HL-60 (cell line): ENCODE data around the gene SORCS1.

ENCODE experiments used
- DNase-seq, 2 experiments: peaks; one replicate each; pipeline ENCODE4 v3.0.0-alpha.2; 2010 to 2020; ENCODE audit warnings: low read depth in 1 of 2, low spot score in 1 of 2
- H3K27ac ChIP-seq: fragments of 250-450 bp; sonication (Bioruptor Pico); replicated peaks from 2 replicates; pipeline ENCODE4 v1.5.1; 2020; ENCODE audit warnings: mild to moderate bottlenecking, moderate library complexity
- H3K27me3 ChIP-seq: fragments of 250-450 bp; sonication (Bioruptor Pico); 2 replicates; pipeline ENCODE4 v1.5.1; 2021; ENCODE audit warnings: mild to moderate bottlenecking, moderate library complexity; ENCODE audit not compliant: insufficient read depth, poor library complexity, severe bottlenecking
- H3K4me3 ChIP-seq: replicated peaks from 2 replicates; pipeline ENCODE4 v1.5.1; 2011; ENCODE audit warnings: mild to moderate bottlenecking, control low read depth, low read length; ENCODE audit not compliant: insufficient read depth
- GABPA ChIP-seq: IDR thresholded peaks from 2 replicates; pipeline ENCODE4 v1.6.1; 2012; ENCODE audit warnings: low read depth
- POLR2AphosphoS5 ChIP-seq: IDR thresholded peaks from 2 replicates; pipeline ENCODE4 v1.6.1; 2012; ENCODE audit warnings: low read depth
- SPI1 ChIP-seq: IDR thresholded peaks from 2 replicates; pipeline ENCODE4 v1.6.1; 2012; ENCODE audit warnings: low read depth, mild to moderate bottlenecking, borderline replicate concordance
- TF ChIP-seq, protein P1 (sequence below): IDR thresholded peaks from one replicate; pipeline ENCODE4 v1.5.1; 2011; ENCODE audit warnings: low read length, control low read depth, inconsistent platforms; ENCODE audit not compliant: insufficient read depth
- TF ChIP-seq, protein P2 (sequence below): IDR thresholded peaks from 2 replicates; pipeline ENCODE4 v1.6.1; 2012; ENCODE audit warnings: low read depth; ENCODE audit not compliant: insufficient replicate concordance

Gene SORCS1

DNA sequence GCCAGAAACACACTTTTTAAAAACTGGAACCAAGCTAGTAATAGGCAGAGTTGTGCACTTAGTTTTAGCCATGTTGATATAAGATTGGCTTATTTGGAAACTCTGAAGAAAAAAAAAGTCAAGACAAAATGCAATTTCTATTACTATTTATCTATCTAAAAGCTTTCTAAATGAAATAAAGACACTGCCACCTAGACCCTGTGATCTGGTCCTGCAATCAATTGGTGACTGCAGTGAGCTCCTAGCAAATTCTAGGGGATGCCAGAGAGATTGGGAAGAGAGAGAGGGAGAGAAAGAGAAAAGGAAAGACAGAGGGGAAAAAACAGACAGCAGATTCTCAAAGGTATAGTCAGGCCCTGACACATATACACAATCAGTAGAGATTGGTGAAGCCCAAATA is 25.3 kb downstream of the SORCS1 start:
- DNase-seq: no peak
- H3K27me3 ChIP-seq: no peaks in the 10 kb centered on the region
- no peak overlapping the region for H3K4me3 ChIP-seq
- TF ChIP-seq, protein P1, sequence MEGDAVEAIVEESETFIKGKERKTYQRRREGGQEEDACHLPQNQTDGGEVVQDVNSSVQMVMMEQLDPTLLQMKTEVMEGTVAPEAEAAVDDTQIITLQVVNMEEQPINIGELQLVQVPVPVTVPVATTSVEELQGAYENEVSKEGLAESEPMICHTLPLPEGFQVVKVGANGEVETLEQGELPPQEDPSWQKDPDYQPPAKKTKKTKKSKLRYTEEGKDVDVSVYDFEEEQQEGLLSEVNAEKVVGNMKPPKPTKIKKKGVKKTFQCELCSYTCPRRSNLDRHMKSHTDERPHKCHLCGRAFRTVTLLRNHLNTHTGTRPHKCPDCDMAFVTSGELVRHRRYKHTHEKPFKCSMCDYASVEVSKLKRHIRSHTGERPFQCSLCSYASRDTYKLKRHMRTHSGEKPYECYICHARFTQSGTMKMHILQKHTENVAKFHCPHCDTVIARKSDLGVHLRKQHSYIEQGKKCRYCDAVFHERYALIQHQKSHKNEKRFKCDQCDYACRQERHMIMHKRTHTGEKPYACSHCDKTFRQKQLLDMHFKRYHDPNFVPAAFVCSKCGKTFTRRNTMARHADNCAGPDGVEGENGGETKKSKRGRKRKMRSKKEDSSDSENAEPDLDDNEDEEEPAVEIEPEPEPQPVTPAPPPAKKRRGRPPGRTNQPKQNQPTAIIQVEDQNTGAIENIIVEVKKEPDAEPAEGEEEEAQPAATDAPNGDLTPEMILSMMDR: no peak
- TF ChIP-seq GABPA: no peak
- no peak for TF ChIP-seq POLR2AphosphoS5
- no peak for TF ChIP-seq SPI1
- TF ChIP-seq, protein P2, sequence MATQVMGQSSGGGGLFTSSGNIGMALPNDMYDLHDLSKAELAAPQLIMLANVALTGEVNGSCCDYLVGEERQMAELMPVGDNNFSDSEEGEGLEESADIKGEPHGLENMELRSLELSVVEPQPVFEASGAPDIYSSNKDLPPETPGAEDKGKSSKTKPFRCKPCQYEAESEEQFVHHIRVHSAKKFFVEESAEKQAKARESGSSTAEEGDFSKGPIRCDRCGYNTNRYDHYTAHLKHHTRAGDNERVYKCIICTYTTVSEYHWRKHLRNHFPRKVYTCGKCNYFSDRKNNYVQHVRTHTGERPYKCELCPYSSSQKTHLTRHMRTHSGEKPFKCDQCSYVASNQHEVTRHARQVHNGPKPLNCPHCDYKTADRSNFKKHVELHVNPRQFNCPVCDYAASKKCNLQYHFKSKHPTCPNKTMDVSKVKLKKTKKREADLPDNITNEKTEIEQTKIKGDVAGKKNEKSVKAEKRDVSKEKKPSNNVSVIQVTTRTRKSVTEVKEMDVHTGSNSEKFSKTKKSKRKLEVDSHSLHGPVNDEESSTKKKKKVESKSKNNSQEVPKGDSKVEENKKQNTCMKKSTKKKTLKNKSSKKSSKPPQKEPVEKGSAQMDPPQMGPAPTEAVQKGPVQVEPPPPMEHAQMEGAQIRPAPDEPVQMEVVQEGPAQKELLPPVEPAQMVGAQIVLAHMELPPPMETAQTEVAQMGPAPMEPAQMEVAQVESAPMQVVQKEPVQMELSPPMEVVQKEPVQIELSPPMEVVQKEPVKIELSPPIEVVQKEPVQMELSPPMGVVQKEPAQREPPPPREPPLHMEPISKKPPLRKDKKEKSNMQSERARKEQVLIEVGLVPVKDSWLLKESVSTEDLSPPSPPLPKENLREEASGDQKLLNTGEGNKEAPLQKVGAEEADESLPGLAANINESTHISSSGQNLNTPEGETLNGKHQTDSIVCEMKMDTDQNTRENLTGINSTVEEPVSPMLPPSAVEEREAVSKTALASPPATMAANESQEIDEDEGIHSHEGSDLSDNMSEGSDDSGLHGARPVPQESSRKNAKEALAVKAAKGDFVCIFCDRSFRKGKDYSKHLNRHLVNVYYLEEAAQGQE: no peak
- no peak overlapping the region for H3K27ac ChIP-seq

DNA sequence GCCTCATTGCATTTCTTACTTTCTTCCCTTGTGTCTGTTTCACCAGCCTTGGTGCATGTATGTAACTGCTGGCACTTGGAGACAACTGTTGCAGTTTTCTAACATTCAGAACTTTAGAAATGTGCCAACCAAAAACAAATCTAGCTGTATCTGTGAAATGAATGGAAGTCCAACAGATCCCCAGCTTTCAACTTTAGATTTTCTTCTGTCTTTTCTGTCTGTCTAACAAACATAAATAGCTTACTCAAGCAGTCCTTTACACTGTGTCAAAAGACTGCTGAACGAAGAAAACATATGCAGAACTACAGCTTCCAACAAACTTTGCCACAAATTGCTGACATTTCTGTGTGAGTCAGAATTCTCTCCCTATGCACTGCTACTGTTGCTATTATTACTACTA is 30.9 kb downstream of the SORCS1 start:
- H3K27me3 ChIP-seq: no peaks in the 10 kb centered on the region
- no peak overlapping the region for H3K27ac ChIP-seq
- no peak for TF ChIP-seq SPI1
- TF ChIP-seq GABPA: no peak
- TF ChIP-seq, protein P1: no peak
- no peak for TF ChIP-seq POLR2AphosphoS5
- TF ChIP-seq, protein P2: no peak
- H3K4me3 ChIP-seq: no peak overlapping the region
- no peak for DNase-seq

DNA sequence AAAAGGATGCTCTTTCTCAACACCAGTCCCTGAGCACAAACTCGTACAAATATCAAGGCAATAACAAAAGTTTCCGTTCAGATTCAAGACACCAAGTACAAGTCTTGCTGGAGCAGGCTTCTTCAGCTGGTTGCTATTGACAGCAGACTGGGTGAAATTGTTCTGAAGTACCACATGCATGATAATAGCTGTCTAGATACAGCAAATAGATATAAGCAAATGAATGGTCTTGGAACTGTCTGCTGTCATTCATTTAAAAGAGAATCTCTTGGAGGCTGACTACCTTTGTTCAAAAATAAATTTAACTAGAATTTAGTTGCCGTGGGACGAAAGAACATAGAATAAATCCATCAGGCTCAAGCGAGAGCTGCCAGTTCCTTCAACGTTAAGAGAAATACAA is 35.5 kb downstream of the SORCS1 start:
- Histone ChIP-seq H3K27me3 (no peaks in the 10 kb centered on the region), H3K4me3 (no peak overlapping the region), H3K27ac (no peak overlapping the region)
- DNase-seq: no peak
- TF ChIP-seq, protein P1: no peak
- TF ChIP-seq SPI1 (no peak), GABPA (no peak), POLR2AphosphoS5 (no peak)
- TF ChIP-seq, protein P2: no peak
